K562 (cell line): ENCODE measurements around the gene LDLRAD3. TPM values are rescaled to one million over a fixed set of nuclear protein-coding genes. Genes with fewer than 3 reads are reported as not detected.

ENCODE experiments used
- ATAC-seq: fragments of 200-7000 bp; cut with Tn5 transposase; 3 replicates; pipeline ENCODE4 v1.9.1; 2020; ENCODE audit warnings: moderate library complexity
- BruUV-seq: library from RNA; stranded (reverse); fragments of 400-500 nt; replicated peaks from 2 replicates; lab custom pipeline; 2021; lab: Mats Ljungman, UMichigan
- CTCF ChIA-PET: fragments of 300-600 bp; formaldehyde crosslinking; extraction: SDS; loops from one replicate; lab custom pipeline; 2021; ENCODE audit warnings: low intra/inter-chr PET ratio; lab: Yijun Ruan, JAX
- POLR2A ChIA-PET: fragments of 300-600, 350-650 bp; sonication (Branson Sonifier 250); formaldehyde crosslinking; extraction: SDS; loops from one replicate; lab custom pipeline; 2021; ENCODE audit warnings: antibody characterized with exemption, inconsistent platforms; lab: Yijun Ruan, JAX
- DNase-seq, 4 experiments: peaks; one replicate each; pipeline versions ENCODE4 v3.0.0 to v3.0.0-alpha.2; 2011 to 2018; ENCODE audit warnings: low spot score in 3 of 4, mixed read lengths in 3 of 4; ENCODE audit errors: extremely low read depth in 1 of 4
- FAIRE-seq: peaks from 2 replicates; lab custom pipeline; 2011; peaks lifted over from hg19 to GRCh38; lab: Jason Lieb, UNC
- H2AFZ ChIP-seq: 2 replicates; pipeline ENCODE4 v1.6.0; 2011; ENCODE audit warnings: low read depth, low read length, control low read depth, inconsistent platforms
- H3K27ac ChIP-seq: fragments of 200-600 bp; 3 replicates; pipeline ENCODE4 v1.8.0; 2011; ENCODE audit warnings: low read depth, mild to moderate bottlenecking, control low read depth, inconsistent platforms, low read length, moderate library complexity, mixed read lengths; ENCODE audit errors: extremely low read depth
- H3K27me3 ChIP-seq, 2 experiments: fragments of 300-600 bp in 1 of 2; 2 replicates in 1 of 2; 3 replicates in 1 of 2; pipeline versions ENCODE4 v1.6.0 to v1.8.0; 2011; ENCODE audit warnings: inconsistent platforms in 2 of 2, low read length in 2 of 2, mild to moderate bottlenecking in 1 of 2, mixed read lengths in 1 of 2, moderate library complexity in 1 of 2; ENCODE audit not compliant: control insufficient read depth in 2 of 2, insufficient read depth in 2 of 2
- H3K36me3 ChIP-seq: fragments of 300-600 bp; 3 replicates; pipeline ENCODE4 v1.8.0; 2011; ENCODE audit warnings: mild to moderate bottlenecking, low read length, inconsistent platforms; ENCODE audit not compliant: control insufficient read depth, insufficient read depth
- H3K4me1 ChIP-seq, 2 experiments: fragments of 200-600 bp in 1 of 2; replicated peaks in 1 of 2; 2 replicates in 1 of 2; 3 replicates in 1 of 2; pipeline versions ENCODE4 v1.5.1 to v1.8.0; 2011; ENCODE audit warnings: inconsistent platforms in 2 of 2, low read length in 2 of 2, mild to moderate bottlenecking in 1 of 2, mixed read lengths in 1 of 2, moderate library complexity in 1 of 2; ENCODE audit not compliant: control insufficient read depth in 2 of 2, insufficient read depth in 2 of 2
- H3K4me2 ChIP-seq: 2 replicates; pipeline ENCODE4 v1.6.1; 2011; ENCODE audit warnings: low read length, control low read depth, inconsistent platforms, mixed read lengths; ENCODE audit not compliant: insufficient read depth
- H3K4me3 ChIP-seq: fragments of 200-600 bp; sonication (generic), shearing (Covaris generic); 2 replicates; pipeline ENCODE4 v1.5.1; 2016; ENCODE audit warnings: control low read depth, inconsistent platforms
- H3K79me2 ChIP-seq: fragments of 200-600 bp; 3 replicates; pipeline ENCODE4 v1.8.0; 2011; ENCODE audit warnings: low read length, inconsistent platforms; ENCODE audit not compliant: control insufficient read depth, insufficient read depth
- H3K9ac ChIP-seq, 2 experiments: 2 replicates each; pipeline versions ENCODE4 v1.6.0 to v1.6.1; 2011; ENCODE audit warnings: low read depth in 2 of 2, low read length in 2 of 2, control low read depth in 1 of 2, inconsistent platforms in 1 of 2, mild to moderate bottlenecking in 1 of 2, mixed read lengths in 1 of 2; ENCODE audit not compliant: insufficient read depth in 1 of 2
- H3K9me1 ChIP-seq: one replicate; pipeline ENCODE4 v1.6.0; 2011; ENCODE audit warnings: inconsistent platforms, mild to moderate bottlenecking, low read length, moderate library complexity; ENCODE audit not compliant: control insufficient read depth, insufficient read depth
- H3K9me3 ChIP-seq: replicated peaks from 2 replicates; pipeline ENCODE4 v1.5.1; 2011; ENCODE audit warnings: low read depth, low read length, inconsistent platforms; ENCODE audit not compliant: control insufficient read depth, insufficient read depth
- H4K20me1 ChIP-seq: replicated peaks from 2 replicates; pipeline ENCODE4 v1.6.1; 2011; ENCODE audit warnings: low read length, inconsistent platforms, mixed read lengths; ENCODE audit not compliant: control insufficient read depth, insufficient read depth
- BRD4 ChIP-seq: fragments of 200-600 bp; sonication (generic); IDR thresholded peaks from 2 replicates; pipeline ENCODE4 v1.6.1; 2017; ENCODE audit warnings: inconsistent platforms
- CBX1 ChIP-seq: sonication (generic); IDR thresholded peaks from 2 replicates; pipeline ENCODE4 v1.6.1; 2016; ENCODE audit warnings: antibody characterized with exemption, low read depth, mild to moderate bottlenecking
- CBX5 ChIP-seq: IDR thresholded peaks from 2 replicates; pipeline ENCODE4 v1.6.1; 2014; ENCODE audit warnings: low read depth, borderline replicate concordance
- CEBPG ChIP-seq, 3 experiments: fragments of 200-800 bp in 1 of 3; sonication (Bioruptor generic) in 1 of 3; sonication (generic) in 1 of 3; formaldehyde crosslinking in 1 of 3; IDR thresholded peaks in 2 of 3; conservative IDR thresholded peaks in 1 of 3; 2 replicates each; pipeline versions ENCODE4 v1.6.1 to v1.8.0; 2016 to 2022; ENCODE audit warnings: missing compliant biosample characterization in 2 of 3, missing genetic modification characterization in 2 of 3, mild to moderate bottlenecking in 1 of 3, missing genetic modification reagents in 1 of 3
- ELF1 ChIP-seq: fragments of 200-800 bp; sonication (Bioruptor generic); IDR thresholded peaks from 2 replicates; pipeline ENCODE4 v1.6.1; 2016; ENCODE audit warnings: missing genetic modification characterization, missing compliant biosample characterization
- FOXP1 ChIP-seq: sonication (generic); formaldehyde crosslinking; IDR thresholded peaks from 2 replicates; pipeline ENCODE4 v1.8.0; 2022; ENCODE audit warnings: mild to moderate bottlenecking, missing genetic modification reagents
- GABPA ChIP-seq: fragments of 200-800 bp; sonication (Bioruptor generic); conservative IDR thresholded peaks from 2 replicates; pipeline ENCODE4 v1.6.1; 2016; ENCODE audit warnings: low read depth, missing genetic modification characterization, missing compliant biosample characterization
- HCFC1 ChIP-seq: IDR thresholded peaks from 2 replicates; pipeline ENCODE4 v1.6.1; 2012; ENCODE audit warnings: low read depth, low read length, improper control_type of control experiment
- HNRNPUL1 ChIP-seq: fragments of 200-400 bp; formaldehyde crosslinking; IDR thresholded peaks from 2 replicates; pipeline ENCODE4 v1.6.1; 2017; ENCODE audit warnings: low read length
- ID3 ChIP-seq, 2 experiments: fragments of 250-450 bp in 1 of 2; fragments of 450-650 bp in 1 of 2; sonication (Bioruptor Pico) in 1 of 2; IDR thresholded peaks; 2 replicates each; pipeline versions ENCODE4 v1.6.1 to v1.8.0; 2016 to 2021; ENCODE audit warnings: mild to moderate bottlenecking in 2 of 2, moderate library complexity in 2 of 2, missing compliant biosample characterization in 1 of 2, missing genetic modification characterization in 1 of 2
- IFI16 ChIP-seq: fragments of 250-450 bp; sonication (Bioruptor Pico); IDR thresholded peaks from 2 replicates; pipeline ENCODE4 v2.1.2; 2022; ENCODE audit warnings: mild to moderate bottlenecking, inconsistent platforms
- IRF2 ChIP-seq: sonication (generic); formaldehyde crosslinking; IDR thresholded peaks from 2 replicates; pipeline ENCODE4 v1.8.1; 2022; ENCODE audit warnings: mild to moderate bottlenecking, missing genetic modification reagents
- LCOR ChIP-seq: sonication (generic); formaldehyde crosslinking; IDR thresholded peaks from 2 replicates; pipeline ENCODE4 v1.8.0; 2022; ENCODE audit warnings: mild to moderate bottlenecking, missing genetic modification reagents
- MNT ChIP-seq, 2 experiments: fragments of 450-650 bp; conservative IDR thresholded peaks; 2 replicates each; pipeline ENCODE4 v1.6.1; 2017; ENCODE audit warnings: mild to moderate bottlenecking in 2 of 2, moderate library complexity in 2 of 2
- UBTF ChIP-seq, 2 experiments: IDR thresholded peaks; 2 replicates each; pipeline ENCODE4 v1.6.1; 2012; ENCODE audit warnings: improper control_type of control experiment in 2 of 2, low read depth in 2 of 2, low read length in 2 of 2, borderline replicate concordance in 1 of 2
- ZC3H8 ChIP-seq: fragments of 450-650 bp; IDR thresholded peaks from 2 replicates; pipeline ENCODE4 v1.6.1; 2017
- ZNF12 ChIP-seq: sonication (generic); formaldehyde crosslinking; IDR thresholded peaks from 2 replicates; pipeline ENCODE4 v1.4.0; 2020; ENCODE audit warnings: mild to moderate bottlenecking, missing genetic modification reagents
- ZNF668 ChIP-seq: fragments of 250-450 bp; sonication (Bioruptor Pico); IDR thresholded peaks from 2 replicates; pipeline ENCODE4 v1.8.0; 2022; ENCODE audit warnings: mild to moderate bottlenecking, inconsistent platforms
- ZNF717 ChIP-seq: fragments of 250-450 bp; sonication (Bioruptor Pico); IDR thresholded peaks from 2 replicates; pipeline ENCODE4 v1.5.0; 2021
- ZNF785 ChIP-seq: fragments of 250-450 bp; sonication (Bioruptor Pico); IDR thresholded peaks from 2 replicates; pipeline ENCODE4 v1.4.0; 2020; ENCODE audit warnings: mild to moderate bottlenecking
- WGBS: fragments of 100-300 bp; shearing (Covaris generic); methylation state at CpG from one replicate; pipeline ENCODE4 v1.1.6; 2016; ENCODE audit warnings: low coverage, mixed read lengths; ENCODE audit not compliant: insufficient coverage; ENCODE audit errors: missing lambda C conversion rate; 5-methylcytosine and 5-hydroxymethylcytosine counted together
- in situ Hi-C: fragments of 300-500 bp; cut with MboI; formaldehyde crosslinking; loops from 4 replicates; pipeline ENCODE4 v1.15.0; 2018; ENCODE audit warnings: inconsistent platforms, mixed read lengths
- intact Hi-C: fragments of 100-400 bp; cut with micrococcal nuclease; formaldehyde crosslinking; loops from 2 replicates; pipeline ENCODE4 v1.14.2; 2022
- polyA plus RNA-seq, 8 experiments: library from polyadenylated mRNA; depleted of rRNA in 4 of 8; stranded (reverse) in 5 of 8; unstranded in 3 of 8; fragments of >200 nt; fragmentation: Nextera tagmentation in 2 of 8; fragmentation: Illumina TruSeq in 1 of 8; extraction: Ambion mirVana in 2 of 8; extraction: Trizol in 1 of 8; gene quantifications; 2 replicates each; pipeline versions ENCODE4 v1.2.1 to v1.2.3, GENCODE V29; 2011 to 2014; ENCODE audit warnings: inconsistent platforms in 1 of 8, missing spikeins in 1 of 8
- total RNA-seq, 7 experiments: library from RNA; depleted of rRNA in 6 of 7; stranded (reverse); fragments of >200 nt in 6 of 7; fragmentation: Illumina TruSeq in 2 of 7; extraction: Trizol in 2 of 7; gene quantifications; 2 replicates each; pipeline versions ENCODE4 v1.2.1 to v1.2.3, GENCODE V29; 2011 to 2021; ENCODE audit warnings: low replicate concordance in 1 of 7

The LDLRAD3 gene
- total and polyA plus RNA-seq, 9 of the 15 experiments (the other 6 are each of a cell fraction or from before 2014, with no cell fraction given), result 0.73 to 7.2 (median 3.5) TPM

- Histone ChIP-seq H3K4me2 (no peak overlapping the region), H2AFZ (no peak overlapping the region), H3K27me3 (no peaks in the 10 kb centered on the region), H3K9me3 (peaks cover 8% of the 10 kb centered on the region), H3K4me1 (no peaks in the 10 kb centered on the region), H3K9ac (no peak overlapping the region), H3K79me2 (no peaks in the 10 kb centered on the region), H3K36me3 (no peaks in the 10 kb centered on the region), H3K9me1 (no peaks in the 10 kb centered on the region), H3K4me3 (no peak overlapping the region), H4K20me1 (no peaks in the 10 kb centered on the region), H3K27ac (no peak overlapping the region)
- intact Hi-C loops (no loop called here), in situ Hi-C loops (no loop called here)
- POLR2A ChIA-PET, result interaction anchor here (0.9 kb wide), 1 partner anchor 10 kb away, joined by 3 read pairs; no protein-coding TSS in a partner anchor
- WGBS, result 39% methylated on average over 3 of the region's 3 CpGs
- no peak for FAIRE-seq
- ATAC-seq, result no peak
- TF ChIP-seq IFI16 (CRISPR knock-in tag), result no peak
- no peak for TF ChIP-seq ID3 (CRISPR knock-in tag; IDR thresholded peaks at IDR 0.05)
- TF ChIP-seq ID3 (tag; IDR thresholded peaks at IDR 0.05), result no peak
- no peak for TF ChIP-seq ZNF668 (CRISPR knock-in tag)
- TF ChIP-seq BRD4, result no peak
- no peak for TF ChIP-seq IRF2 (CRISPR knock-in tag)
- TF ChIP-seq CBX5, result no peak
- TF ChIP-seq CBX1, result no peak
- no peak for TF ChIP-seq ELF1
- no peak for TF ChIP-seq ZC3H8
- TF ChIP-seq FOXP1, result no peak
- TF ChIP-seq CEBPG (CRISPR knock-in tag; IDR thresholded peaks at IDR 0.05), result no peak
- no peak for TF ChIP-seq CEBPG (tag; conservative IDR thresholded peaks at IDR 0.05 in 1 of 2, IDR thresholded peaks at IDR 0.05 in 1 of 2)
- TF ChIP-seq HNRNPUL1, result no peak
- no peak for TF ChIP-seq LCOR (CRISPR knock-in tag)
- TF ChIP-seq ZNF785 (CRISPR knock-in tag), result no peak
- TF ChIP-seq ZNF717 (CRISPR knock-in tag), result no peak
- no peak for TF ChIP-seq GABPA (tag)
- TF ChIP-seq ZNF12 (CRISPR knock-in tag), result no peak
- no peak for TF ChIP-seq MNT (conservative IDR thresholded peaks at IDR 0.05)
- no peak for TF ChIP-seq HCFC1
- TF ChIP-seq UBTF (IDR thresholded peaks at IDR 0.05; ENCODE audit: borderline replicate concordance in 1 of 2, low read depth in 2 of 2, low read length in 2 of 2), result no peak
- no TSS peak for BruUV-seq
- CTCF ChIA-PET, result no interaction called here
- no peak for DNase-seq
These were observed 119.0 kb downstream of the LDLRAD3 start for GRCh38 chr11:36062796-36063365.
